GM21367 (cell line): ENCODE measurements around the gene MAP7D3.
"Not testable (repeated sequence)": the region's sequence is repeated elsewhere in the genome, so short reads cannot be mapped to it uniquely, and the experiment has no call there.

Source experiments
- ATAC-seq: cut with Tn5 transposase; IDR thresholded peaks from one replicate; pipeline ENCODE4 v1.9.1; 2021; ENCODE audit not compliant: unreplicated experiment

The MAP7D3 gene, protein sequence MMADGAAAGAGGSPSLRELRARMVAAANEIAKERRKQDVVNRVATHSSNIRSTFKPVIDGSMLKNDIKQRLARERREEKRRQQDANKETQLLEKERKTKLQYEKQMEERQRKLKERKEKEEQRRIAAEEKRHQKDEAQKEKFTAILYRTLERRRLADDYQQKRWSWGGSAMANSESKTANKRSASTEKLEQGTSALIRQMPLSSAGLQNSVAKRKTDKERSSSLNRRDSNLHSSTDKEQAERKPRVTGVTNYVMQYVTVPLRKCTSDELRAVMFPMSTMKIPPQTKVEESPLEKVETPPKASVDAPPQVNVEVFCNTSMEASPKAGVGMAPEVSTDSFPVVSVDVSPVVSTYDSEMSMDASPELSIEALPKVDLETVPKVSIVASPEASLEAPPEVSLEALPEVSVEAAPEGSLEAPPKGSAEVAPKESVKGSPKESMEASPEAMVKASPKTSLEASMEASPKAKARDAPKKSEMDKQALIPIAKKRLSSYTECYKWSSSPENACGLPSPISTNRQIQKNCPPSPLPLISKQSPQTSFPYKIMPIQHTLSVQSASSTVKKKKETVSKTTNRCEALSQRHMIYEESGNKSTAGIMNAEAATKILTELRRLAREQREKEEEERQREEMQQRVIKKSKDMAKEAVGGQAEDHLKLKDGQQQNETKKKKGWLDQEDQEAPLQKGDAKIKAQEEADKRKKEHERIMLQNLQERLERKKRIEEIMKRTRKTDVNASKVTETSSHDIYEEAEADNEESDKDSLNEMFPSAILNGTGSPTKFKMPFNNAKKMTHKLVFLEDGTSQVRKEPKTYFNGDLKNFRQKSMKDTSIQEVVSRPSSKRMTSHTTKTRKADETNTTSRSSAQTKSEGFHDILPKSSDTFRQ

DNA sequence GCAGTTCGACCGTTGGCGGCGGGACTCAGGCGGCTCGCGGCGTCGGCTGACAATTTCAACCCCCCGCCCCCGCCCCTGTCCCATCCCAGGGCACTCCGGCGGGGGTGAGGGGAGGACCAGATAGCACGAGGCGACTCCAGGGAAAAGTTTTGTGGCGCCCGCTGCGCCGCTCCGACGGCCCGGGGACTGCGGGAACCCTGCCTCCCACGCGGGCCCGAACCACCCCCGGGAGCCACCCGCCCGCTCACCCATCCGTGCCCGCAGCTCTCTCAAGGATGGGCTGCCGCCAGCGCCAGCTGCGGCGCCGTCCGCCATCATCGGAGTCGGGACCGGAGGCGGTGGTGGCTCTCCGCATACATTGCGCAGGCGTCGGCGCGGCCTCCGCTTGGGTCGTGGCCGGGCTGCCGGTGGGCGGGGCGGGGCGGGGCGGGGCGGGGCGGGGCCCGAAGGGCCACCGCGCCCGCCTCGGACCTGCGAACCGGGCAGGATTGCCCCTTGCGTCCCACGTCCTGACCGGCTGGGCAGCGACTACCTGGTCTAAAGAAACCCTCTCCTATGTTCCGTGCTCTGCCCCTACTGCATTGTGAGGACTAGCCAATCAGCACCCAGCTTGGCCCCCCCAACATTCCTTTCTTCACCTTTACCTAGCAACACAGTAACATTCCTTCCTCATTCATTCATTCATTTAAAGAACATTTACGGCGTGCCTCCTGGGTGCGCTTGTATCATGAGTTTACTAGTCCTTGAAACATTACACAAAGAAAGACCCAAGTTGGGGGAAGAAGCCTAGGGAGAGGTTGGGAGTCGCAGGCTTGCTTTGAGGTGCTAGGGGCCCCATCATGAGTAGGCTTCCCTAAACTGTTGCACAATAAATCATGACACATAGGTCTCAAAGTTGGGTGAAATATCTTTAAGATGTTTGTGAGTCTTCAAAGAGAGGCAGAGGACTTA, at the start of gene MAP7D3:
Gene MAP7D3, minus strand, starts transcription at position 360 of the 951 bp plus-strand sequence. Its CDS starts 42 bp downstream, at position 318.
- ATAC-seq: peak; percentile 75

DNA sequence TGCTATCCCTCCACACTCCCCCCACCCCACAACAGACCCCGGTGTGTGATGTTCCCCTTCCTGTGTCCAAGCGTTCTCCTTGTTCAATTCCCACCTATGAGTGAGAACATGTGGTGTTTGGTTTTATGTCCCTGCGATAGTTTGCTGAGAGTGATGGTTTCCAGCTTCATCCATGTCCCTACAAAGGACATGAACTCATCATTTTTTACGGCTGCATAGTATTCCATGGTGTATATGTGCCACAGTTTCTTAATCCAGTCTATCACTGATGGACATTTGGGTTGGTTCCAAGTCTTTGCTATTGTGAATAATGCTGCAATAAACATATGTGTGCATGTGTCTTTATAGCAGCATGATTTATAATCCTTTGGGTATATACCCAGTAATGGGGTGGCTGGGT, 49.5 kb upstream of the MAP7D3 start, which contains the start of gene ADGRG4:
Gene ADGRG4, plus strand, starts transcription at position 243 of the 400 bp plus-strand sequence. CDS start 7,815 bp downstream, outside the sequence.
- ATAC-seq: not testable (repeated sequence)

DNA sequence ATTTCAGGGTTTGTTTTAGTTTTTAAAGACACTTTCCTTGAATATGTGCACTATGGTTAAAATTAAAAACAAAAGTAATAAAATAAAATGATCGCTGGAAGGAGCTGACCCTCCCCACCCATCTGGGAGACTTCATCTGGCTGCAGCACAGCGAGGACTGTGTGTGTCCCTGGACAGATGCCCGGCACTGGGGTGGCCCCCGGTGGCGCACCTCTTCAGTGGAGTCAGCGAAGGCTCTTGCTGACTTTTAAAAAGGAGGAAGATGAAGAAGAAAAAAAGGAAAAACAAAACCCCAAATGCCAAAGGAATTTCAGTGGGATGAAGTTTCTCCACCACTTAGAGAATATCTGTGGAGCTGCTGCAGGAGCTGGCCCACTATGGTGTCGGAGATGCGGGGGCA, 44.2 kb upstream of the MAP7D3 start:
- ATAC-seq: no peak

DNA sequence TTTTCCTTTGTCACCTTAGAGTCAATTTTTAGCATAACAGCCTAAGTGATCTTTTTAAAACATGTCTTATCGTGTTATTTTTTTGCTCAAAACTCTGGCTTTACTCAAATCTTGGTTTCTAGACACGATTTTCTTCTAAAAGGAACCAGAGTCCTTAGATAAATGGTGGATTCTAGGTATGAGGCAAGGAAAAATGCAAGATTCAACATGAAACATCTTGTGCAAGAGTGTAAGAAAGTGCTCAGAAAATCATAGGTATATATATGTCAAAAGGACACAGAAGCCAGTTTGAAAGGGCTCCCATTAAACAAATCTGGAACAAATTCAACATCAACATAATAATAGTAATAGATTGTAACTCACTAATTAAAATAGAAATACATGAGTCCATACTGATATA, 41.5 kb upstream of the MAP7D3 start:
- ATAC-seq: no peak

DNA sequence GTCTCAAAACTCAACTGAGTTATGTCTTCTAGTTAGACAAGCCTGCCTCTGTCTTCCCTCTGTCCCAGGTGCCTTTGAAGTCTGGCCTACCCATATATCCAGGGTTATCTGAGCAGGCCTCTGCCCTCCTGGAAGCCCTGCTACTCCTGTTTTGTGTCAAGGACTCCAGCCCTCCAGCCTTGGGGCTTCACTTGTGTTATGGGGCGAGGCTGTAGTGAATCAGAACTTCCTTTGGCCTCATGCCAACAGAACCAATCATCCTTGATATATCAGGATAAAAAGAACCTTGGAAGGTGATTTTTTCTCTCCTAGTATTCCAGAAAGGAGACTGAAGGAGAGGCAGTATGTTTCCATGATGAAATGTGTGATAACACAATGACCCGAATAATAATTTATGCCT, 40.6 kb upstream of the MAP7D3 start:
- no peak for ATAC-seq

DNA sequence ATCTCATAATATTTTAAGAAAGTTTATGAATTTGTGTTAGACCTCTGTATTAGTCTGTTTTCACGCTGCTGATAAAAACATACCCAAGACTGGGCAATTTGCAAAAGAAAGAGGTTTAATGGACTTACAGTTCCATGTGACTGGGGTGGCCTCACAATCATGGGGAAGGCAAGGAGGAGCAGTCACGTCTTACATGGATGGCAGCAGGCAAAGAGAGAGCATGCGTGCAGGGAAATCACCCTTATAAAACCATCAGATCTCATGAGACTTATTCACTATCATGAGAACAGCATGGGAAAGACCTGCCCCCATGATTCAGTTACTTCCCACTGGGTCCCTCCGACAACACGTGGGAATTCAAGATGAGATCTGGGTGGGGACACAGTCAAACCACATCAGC, 35.2 kb upstream of the MAP7D3 start:
- ATAC-seq: not testable (repeated sequence)

DNA sequence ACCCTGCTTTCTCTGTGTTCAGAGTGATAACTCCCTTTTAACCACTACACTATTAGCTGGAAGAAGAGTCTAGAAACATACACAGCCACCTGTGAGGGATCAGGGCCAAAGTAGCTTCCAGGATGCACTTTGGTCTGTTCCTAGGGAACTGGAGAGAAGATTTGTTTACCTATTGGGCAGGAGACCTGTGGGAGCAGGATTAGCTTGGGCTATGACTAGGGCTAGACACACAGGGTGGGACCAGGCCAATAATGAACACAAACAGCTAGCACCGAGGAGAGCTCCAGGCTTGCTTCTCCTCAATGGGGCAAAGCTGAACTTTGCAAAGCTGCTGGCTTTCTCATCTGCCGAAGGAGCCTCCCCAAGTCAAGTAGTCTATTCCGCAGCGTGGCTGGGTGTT, 24.4 kb upstream of the MAP7D3 start:
- ATAC-seq: no peak

DNA sequence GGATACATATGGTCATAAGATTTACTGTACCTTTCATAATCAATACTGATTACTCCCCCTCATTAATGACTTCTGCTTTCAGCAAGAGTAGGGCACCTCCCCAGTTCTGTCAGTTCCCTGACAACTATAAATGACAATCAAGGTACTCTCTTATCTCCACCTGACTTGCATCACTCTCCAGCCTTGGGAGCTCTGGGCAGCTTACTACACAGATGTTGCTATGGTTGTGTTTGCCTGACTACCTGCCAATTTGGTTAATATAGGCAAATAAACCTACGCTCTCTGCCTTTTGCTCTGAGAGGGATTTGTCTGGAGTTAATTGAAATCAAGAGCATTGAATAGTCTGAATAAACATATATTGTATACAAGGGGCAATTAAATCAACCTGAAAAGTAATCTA, 22.8 kb upstream of the MAP7D3 start:
- no peak for ATAC-seq

DNA sequence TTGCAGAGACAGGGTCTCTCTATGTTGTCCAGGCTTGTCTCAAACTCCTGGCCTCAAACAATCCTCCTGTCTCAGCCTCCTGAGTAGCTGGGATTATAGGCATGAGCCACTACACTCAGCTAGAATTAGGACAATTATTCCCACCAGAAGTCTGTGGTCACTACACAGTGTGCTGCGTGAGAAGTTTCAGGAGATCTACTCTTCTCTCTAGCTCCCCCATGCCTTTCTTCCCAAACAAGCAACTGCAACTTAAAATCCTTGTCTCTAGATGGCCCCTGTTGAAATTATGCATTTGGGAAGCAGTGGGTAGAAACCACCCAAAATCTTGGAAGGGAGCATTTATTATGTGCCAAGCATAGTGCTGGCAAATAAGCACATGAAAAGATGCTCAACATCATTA, 21.1 kb upstream of the MAP7D3 start:
- ATAC-seq: no peak

DNA sequence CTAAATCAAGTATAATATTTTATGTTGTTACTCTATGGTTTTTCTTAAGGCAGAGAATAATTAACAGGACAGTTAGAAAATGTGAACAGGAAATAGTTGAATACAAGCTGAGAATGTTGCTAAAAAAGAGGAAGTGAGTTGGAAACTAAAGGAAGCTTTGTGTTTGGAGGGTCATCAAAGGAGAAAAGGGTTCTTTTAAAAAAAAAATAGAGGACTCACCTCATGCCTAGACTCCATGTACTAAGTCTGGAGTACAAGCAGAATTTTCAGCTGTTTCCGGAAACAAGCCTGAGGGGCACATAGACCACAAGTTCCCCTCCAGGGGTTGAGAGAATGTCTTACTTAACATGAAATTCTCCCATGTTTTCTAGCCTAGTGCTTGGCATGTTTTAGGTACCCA, 20.1 kb upstream of the MAP7D3 start:
- ATAC-seq: no peak

DNA sequence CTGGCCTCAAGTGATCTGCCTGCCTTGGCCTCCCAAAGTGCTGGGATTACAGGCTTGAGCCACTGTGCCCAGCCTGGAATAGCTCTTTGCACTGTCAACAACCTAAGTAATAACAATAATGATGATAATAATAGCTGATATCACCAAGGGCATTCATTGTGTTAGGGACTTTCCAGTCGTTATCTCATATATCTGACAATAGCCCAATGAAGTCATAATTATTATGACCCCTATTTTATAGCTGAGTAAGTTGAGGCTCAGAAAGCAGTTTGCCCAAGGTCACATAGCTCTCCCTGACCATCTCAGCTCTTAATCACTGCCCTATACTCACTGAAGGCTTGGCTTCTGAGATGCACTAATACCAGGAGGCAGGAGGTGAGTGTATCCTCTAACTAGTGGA, 18.7 kb upstream of the MAP7D3 start:
- ATAC-seq: no peak

DNA sequence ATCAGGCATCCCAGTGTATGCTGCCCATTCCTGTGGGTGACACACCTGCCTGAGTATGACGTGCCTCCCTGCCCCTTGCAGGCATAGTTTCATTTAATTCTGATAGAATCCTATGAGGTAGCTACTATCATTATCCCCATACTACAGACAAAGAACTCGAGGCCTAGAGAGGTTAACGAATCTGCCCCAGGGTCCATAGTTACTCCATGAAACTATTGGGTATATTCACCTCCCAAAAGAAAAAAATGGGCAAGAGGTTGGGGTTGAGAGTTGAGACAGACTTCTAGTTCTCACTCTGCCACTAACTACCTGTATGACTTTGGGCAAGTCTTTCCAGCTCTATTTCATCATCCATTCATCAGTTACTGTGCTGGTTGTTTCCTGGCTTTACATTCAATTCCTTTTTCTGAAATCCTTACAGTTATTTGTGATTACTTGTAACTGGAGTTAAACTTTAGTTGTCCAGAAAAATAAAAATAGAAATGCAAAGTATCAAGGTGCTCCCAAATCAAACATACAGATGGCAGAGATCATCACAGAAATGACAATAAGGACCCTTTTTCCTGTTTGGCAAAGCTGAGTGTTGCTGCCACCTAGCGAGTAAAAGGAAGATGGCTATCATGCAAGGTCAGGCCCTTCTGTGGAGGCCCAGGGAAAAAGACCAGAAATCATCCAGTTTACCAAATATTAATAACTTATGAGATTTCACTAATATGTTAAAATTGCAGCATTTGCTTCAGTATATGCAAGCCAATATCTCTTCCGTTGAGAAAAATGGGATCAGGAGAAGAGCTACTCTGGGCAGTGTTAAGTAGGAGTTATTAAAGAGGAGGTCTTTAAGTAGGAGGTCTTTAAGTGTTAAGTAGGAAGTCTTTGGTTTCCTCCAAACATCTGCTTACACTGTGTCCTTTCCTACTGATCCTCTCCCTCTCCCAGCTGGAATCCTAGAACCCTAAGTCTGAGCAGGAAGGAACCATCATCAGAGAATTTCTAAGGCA, 17.1 kb upstream of the MAP7D3 start:
- no peak for ATAC-seq

DNA sequence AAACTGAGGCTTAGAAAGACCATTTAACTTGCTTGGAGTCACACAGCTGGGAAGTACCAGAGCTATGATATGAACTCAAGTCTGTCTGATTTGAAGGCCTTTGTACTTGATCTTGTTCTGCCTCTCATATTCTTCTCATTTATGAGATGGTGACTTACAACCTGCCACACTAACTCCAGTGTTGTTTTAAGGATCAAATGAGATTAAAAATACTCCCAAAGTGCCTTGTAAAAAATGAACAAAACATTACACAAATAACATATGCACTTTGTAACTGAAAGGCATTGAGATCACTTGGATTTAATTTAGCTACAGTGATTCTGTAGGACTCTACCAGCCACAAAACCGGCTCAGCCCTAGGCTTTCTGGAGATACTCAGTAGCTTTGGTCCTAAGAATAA, 15.6 kb upstream of the MAP7D3 start:
- ATAC-seq: no peak

DNA sequence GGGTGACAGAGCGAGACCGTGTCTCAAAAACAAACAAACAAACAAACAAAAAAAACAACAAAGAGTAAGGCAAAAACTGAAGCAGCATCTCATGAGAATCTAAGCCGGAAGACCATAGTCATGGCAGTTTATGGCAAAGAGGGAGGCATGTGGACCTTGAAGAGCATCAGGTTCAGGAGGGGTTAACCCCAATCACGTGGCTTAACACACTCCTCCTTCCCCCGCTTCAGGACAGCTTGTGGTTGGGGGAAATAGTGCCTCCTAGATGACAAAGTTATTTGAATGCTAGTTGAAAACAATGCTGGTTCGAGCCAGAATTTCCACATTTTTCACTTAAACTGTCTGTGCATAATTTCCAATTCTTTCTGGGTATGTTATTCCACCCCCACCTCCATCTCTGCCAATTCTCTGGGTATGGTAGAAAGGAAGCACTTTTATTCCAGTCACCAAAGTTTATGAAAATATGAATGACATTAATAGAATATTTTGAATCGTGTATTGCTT, 11.7 kb upstream of the MAP7D3 start:
- no peak for ATAC-seq

DNA sequence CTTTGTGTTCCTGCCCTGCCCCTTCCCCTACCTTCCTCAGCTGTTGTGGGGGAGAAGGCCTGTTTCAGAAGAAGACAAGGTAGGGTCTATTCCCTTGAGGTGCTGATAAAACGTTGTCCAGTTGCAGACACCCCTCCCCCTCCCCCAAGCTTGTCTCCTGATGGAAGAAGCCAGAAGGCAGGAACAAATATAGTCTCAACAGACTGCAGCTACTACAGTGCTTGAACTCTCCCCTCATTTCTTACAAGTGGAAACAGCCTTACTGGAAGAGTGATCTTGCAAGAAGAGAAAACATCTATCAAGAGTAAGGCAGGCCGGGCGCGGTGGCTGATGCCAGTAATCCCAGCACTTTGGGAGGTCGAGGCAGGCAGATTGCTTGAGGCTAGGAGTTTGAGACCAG, 11.0 kb upstream of the MAP7D3 start:
- ATAC-seq: no peak

DNA sequence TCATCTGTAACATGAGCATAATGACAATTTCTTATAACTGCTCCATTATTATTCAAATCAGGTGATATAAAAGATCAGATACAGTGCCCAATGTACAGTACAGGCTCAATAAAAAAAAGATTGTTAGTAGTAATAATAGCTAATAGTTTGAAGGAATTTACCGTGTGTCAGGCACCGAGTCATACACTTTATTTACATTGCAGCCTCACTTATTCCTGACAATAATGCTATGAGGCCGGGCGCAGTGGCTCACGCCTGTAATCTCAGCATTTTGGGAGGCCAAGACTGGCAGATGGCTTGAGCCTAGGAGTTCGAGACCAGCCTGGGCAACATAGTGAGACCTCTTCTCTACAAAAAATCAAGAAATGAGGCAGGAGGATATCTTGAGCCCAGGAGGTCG, 10.1 kb upstream of the MAP7D3 start:
- no peak for ATAC-seq

DNA sequence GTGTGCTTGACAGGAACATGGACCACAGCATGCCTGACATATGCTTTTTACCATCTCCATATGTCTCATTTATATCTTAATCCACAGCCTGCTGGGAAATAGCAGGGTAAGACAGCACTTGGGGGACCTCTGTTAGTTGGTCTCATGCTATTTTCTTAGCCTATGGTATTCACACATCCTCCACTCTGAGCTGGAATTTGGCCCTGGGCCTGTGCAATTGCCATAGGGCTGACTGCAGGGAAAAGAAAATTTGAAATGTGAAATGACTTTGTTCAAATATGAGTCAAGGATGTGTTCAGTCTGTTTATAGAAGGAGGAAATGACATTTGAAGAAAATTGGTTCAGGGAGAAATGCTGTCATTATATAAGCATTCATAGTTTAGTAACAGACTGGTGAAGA, 9.6 kb upstream of the MAP7D3 start:
- no peak for ATAC-seq

DNA sequence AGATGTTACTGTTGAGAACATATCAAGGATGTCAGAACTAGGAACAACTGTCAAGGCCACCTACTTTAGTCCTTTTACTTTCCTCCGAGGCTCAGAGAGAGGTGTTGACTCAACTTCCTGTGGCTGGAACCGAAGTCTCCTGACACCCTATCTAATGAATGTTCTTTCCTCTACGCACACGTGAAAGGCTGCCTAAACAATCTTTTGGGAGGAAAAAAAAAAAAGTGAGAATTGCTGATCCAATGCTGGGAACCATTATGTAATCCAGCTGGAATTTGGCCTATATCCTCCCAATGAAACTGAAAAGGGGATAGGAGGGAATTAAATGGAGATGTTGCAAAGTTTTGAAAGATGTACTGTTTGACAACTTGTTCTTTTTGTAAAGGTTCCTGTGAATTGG, 8.3 kb upstream of the MAP7D3 start:
- no peak for ATAC-seq

DNA sequence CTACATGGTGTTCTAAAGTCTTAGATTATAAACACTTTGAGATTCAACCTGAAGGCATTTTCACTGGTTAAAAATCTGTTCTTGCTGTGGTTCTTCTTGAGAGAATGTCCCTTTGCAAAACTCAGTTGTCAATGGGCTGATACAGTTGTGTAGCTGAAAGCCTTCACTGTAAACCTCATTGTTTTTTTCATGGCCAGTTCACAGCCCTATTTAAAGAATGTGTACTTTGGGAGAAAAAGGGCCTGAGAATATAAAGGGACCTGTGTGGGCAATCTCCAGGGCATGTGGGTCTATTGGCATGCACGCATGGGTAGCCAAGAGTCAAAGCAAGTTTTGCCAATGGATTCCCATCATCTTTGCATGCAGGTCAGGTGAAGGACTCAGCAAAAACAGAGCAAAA, 7.8 kb upstream of the MAP7D3 start:
- ATAC-seq: no peak
